Activated naive CD4-positive, alpha-beta T cell treated with anti-CD3 and anti-CD28 coated beads for 36 hours (primary cell): ENCODE results near the gene SHROOM3. TPM values are rescaled to one million over a fixed set of nuclear protein-coding genes. Genes with fewer than 3 reads are reported as not detected.

Experiments used
- CTCF ChIA-PET: fragments of 350-600 bp; sonication (Branson Sonifier 250); formaldehyde crosslinking; loops from one replicate; lab custom pipeline; 2021; ENCODE audit warnings: antibody characterized with exemption; lab: Charles Lee
- DNase-seq: peaks from one replicate; pipeline ENCODE4 v3.0.0-alpha.2; 2020
- H3K27ac Mint-ChIP-seq: one replicate; pipeline ENCODE4 v1.8.0; 2021; ENCODE audit warnings: mild to moderate bottlenecking, mixed read lengths
- H3K27me3 Mint-ChIP-seq: one replicate; pipeline ENCODE4 v1.8.0; 2021; ENCODE audit warnings: low read depth, mixed read lengths
- H3K36me3 Mint-ChIP-seq: one replicate; pipeline ENCODE4 v1.8.0; 2021; ENCODE audit warnings: low read depth, mixed read lengths
- H3K4me1 Mint-ChIP-seq: one replicate; pipeline ENCODE4 v1.8.0; 2021; ENCODE audit warnings: low read depth, mixed read lengths
- H3K4me3 Mint-ChIP-seq: one replicate; pipeline ENCODE4 v1.8.0; 2021; ENCODE audit warnings: mild to moderate bottlenecking, moderate library complexity, mixed read lengths
- H3K9me3 Mint-ChIP-seq: one replicate; pipeline ENCODE4 v1.8.0; 2021; ENCODE audit warnings: mixed read lengths
- intact Hi-C: fragments of 100-400 bp; cut with micrococcal nuclease; formaldehyde crosslinking; loops from one replicate; pipeline ENCODE4 v1.15.1; 2023
- total RNA-seq, 2 experiments: library from RNA; stranded (reverse); gene quantifications; one replicate each; pipeline ENCODE4 v1.2.3, GENCODE V29; 2021

The SHROOM3 gene
- total RNA-seq, 2 experiments from 2014 or later, result 0.12 to 0.21 TPM

DNA sequence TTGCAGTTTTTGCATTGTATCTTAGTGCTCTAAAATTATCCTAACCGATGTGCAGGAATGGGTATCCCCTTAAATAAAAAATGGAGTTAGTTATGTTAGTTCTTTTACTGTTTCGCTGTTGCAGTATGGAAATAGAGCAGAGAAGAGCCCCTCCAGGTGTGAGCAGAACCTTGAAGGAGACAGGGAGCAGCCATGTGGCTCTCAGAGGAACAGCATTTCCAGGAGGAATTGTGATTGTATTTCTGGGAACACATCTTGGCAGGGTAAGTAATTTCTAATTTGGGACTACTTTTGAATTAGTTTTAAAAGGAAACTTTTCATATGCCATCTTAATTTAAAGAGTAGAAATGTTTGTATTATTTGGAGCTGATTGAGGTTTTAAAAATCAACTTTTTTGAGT, 8.8 kb upstream of the SHROOM3 start:
- Mint-ChIP-seq H3K9me3 (no peaks in the 10 kb centered on the region), H3K27me3 (peaks cover 11% of the 10 kb centered on the region), H3K4me3 (no peak overlapping the region), H3K27ac (no peak overlapping the region), H3K36me3 (no peaks in the 10 kb centered on the region), H3K4me1 (peaks cover 3% of the 10 kb centered on the region)
- intact Hi-C loops, result no loop called here
- DNase-seq, result no peak
- CTCF ChIA-PET, result interaction anchor here (0.6 kb wide), 1 partner anchor 78 kb away, joined by 3 read pairs; no protein-coding TSS in a partner anchor

DNA sequence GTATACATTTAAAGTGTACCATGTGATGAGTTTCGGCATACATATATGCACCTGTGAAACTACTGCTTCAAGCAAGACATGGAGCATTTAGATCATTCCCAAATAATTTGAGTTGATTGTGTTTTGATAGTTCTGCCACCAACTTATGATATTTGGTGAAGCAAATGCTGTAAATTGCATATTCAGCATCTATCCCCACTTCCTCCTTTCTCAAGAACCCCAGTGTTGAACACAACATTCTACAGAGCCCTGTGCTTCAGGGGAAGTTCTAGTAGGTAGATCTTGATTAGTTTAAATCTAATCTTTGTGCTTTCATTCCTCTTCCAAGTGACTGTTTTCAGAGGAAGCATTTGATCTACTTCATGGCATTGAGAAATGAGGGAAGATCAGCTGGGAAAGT, 5.4 kb upstream of the SHROOM3 start:
- no peaks in the 10 kb centered on the region for H3K36me3 Mint-ChIP-seq
- no peak overlapping the region for H3K4me3 Mint-ChIP-seq
- no peaks in the 10 kb centered on the region for H3K4me1 Mint-ChIP-seq
- H3K9me3 Mint-ChIP-seq, result no peaks in the 10 kb centered on the region
- intact Hi-C loops, result loop anchor here (2.0 kb wide), 3 partner anchors 249 to 615 kb away; no protein-coding TSS in a partner anchor
- CTCF ChIA-PET, result interaction anchor here (0.8 to 6.4 kb wide), 4 partner anchors 9 to 150 kb away, joined by 3 to 74 read pairs (median 4); no protein-coding TSS in a partner anchor
- no peak for DNase-seq
- H3K27ac Mint-ChIP-seq, result no peak overlapping the region
- H3K27me3 Mint-ChIP-seq, result peaks cover 5% of the 10 kb centered on the region

DNA sequence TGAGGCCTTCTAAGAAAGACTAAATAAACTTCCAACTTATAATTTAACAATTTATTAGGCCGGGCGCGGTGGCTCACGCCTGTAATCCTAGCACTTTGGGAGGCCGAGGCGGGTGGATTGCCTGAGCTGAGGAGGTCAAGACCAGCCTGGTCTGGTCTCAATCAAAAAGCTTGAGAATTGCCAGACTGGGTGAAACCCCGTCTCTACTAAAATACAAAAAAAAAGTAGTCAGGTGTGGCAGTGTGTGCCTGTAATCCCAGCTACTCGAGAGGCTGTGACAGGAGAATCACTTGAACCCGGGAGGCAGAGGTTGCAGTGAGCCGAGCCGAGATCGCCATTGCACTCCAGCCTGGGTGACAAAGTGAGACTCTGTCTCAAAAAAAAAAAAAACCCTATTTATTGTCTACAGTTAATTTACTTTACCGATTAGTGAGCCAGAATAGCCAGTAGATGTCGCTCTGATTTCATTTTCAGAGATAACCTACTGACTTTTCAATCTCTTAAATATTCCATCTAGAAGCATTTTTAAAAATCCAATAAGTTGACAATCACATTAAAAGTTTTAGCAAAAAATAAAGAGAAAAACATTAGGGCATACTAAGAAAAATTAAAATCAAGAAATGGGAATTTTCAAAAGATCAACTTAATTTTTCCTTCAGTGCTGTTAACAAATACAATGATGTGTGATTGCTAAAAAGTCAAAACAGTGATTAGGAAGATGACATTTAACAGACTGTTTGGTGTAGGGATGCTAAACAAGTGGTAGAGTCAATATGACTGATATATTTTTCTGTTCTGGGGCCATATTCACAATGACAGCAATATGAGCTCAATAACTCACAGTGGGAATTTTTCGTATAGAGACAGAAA, 4.3 kb upstream of the SHROOM3 start:
- no peaks in the 10 kb centered on the region for H3K9me3 Mint-ChIP-seq
- no peak overlapping the region for H3K4me3 Mint-ChIP-seq
- peaks cover 4% of the 10 kb centered on the region for H3K4me1 Mint-ChIP-seq
- no peaks in the 10 kb centered on the region for H3K36me3 Mint-ChIP-seq
- intact Hi-C loops, result loop anchor here (1.0 to 2.0 kb wide), 5 partner anchors 75 to 773 kb away; no protein-coding TSS in a partner anchor
- DNase-seq, result no peak
- CTCF ChIA-PET, result interaction anchor here (0.6 to 6.4 kb wide), 21 partner anchors 9 to 773 kb away, joined by 3 to 74 read pairs (median 4); partner anchors contain the start of genes CCDC158 and STBD1
- peaks cover 12% of the 10 kb centered on the region for H3K27me3 Mint-ChIP-seq
- no peak overlapping the region for H3K27ac Mint-ChIP-seq

DNA sequence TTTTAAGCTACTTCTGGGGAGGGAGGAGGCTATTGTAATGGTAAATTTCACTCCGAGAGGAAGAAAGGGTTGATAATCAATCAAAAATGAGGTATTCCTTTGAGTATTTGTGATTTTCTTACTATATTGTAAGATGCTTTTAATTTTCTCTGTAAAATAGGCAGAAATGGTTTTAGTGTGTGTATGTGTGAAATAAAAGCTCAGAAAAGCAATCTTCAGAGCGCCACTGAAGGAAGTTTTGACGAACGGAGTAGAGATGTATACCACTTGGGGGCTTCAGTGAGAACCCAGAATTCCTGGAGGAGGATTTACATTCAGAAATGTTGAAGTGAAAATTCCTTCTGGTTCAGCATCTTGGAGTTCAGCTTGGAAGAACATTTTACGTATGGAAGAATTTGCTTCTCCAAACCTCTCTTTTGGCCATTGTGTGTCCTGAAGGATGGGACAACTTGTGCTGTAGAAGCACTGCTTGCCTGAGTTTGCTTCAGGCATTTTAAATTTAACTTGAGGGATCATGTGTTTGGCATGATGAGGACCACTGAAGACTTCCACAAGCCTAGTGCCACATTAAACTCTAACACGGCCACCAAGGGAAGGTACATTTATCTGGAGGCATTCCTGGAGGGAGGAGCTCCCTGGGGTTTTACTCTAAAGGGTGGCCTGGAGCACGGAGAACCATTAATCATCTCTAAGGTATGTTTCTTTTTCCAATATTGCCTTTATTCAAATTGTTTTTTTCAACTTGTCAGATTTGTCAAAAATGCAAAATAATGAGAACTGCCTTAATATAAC, 695 bp downstream of the SHROOM3 start:
- Mint-ChIP-seq H3K27me3 (peaks cover 33% of the 10 kb centered on the region), H3K4me3 (no peak overlapping the region), H3K4me1 (peaks cover 4% of the 10 kb centered on the region), H3K9me3 (peaks cover 1% of the 10 kb centered on the region), H3K27ac (no peak overlapping the region), H3K36me3 (no peaks in the 10 kb centered on the region)
- intact Hi-C loops, result no loop called here
- no peak for DNase-seq
- CTCF ChIA-PET, result interaction anchor here (0.6 to 1.2 kb wide), 3 partner anchors 17 to 830 kb away, joined by 3 to 4 read pairs (median 3); no protein-coding TSS in a partner anchor

DNA sequence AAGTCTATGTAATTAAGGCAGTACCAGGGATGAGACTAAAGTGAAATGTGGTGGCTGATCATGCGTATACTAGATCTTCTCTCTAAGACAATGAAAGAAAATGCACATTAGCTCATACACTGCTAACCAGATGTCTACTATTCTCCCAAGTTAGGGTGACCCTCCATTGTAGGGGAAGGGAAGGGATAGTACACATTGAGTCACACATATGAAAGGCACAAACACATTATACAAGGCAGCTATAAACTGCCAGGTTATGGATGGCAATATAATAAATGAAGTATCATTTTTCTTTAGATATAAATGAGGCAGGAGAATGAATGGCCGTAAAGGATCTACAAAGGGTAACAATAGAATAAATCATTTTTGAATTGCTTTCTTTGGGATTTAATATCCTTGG, 4.5 kb downstream of the SHROOM3 start:
- Mint-ChIP-seq H3K36me3 (no peaks in the 10 kb centered on the region), H3K4me1 (peaks cover 4% of the 10 kb centered on the region), H3K27me3 (peaks cover 37% of the 10 kb centered on the region), H3K4me3 (no peak overlapping the region), H3K27ac (no peak overlapping the region), H3K9me3 (peaks cover 1% of the 10 kb centered on the region)
- CTCF ChIA-PET, result interaction anchor here (1.2 kb wide), 1 partner anchor 10 kb away, joined by 3 read pairs; no protein-coding TSS in a partner anchor
- intact Hi-C loops, result no loop called here
- no peak for DNase-seq

DNA sequence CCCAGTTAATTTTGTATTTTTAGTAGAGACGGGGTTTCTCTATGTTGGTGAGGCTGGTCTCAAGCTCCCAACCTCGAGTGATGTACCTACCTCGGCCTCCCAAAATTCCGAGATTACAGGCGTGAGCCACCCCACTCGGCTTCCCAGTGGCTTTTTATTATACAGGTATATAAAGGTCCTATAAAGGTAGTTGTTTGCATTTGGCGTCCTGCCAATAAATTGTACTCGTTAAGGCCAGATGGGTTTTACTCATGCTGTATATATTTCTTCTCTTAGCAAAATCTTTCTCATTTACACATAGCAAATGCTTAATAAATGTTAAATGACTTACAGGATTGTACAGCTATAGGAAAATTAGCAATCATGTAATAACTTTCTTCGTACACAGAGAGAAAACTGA, 6.9 kb downstream of the SHROOM3 start:
- H3K4me1 Mint-ChIP-seq, result no peaks in the 10 kb centered on the region
- CTCF ChIA-PET, result interaction anchor here (2.2 kb wide), 1 partner anchor 11 kb away, joined by 12 read pairs; no protein-coding TSS in a partner anchor
- H3K4me3 Mint-ChIP-seq, result no peak overlapping the region
- H3K36me3 Mint-ChIP-seq, result no peaks in the 10 kb centered on the region
- peaks cover 24% of the 10 kb centered on the region for H3K27me3 Mint-ChIP-seq
- DNase-seq, result no peak
- peaks cover 1% of the 10 kb centered on the region for H3K9me3 Mint-ChIP-seq
- H3K27ac Mint-ChIP-seq, result no peak overlapping the region
- intact Hi-C loops, result no loop called here

DNA sequence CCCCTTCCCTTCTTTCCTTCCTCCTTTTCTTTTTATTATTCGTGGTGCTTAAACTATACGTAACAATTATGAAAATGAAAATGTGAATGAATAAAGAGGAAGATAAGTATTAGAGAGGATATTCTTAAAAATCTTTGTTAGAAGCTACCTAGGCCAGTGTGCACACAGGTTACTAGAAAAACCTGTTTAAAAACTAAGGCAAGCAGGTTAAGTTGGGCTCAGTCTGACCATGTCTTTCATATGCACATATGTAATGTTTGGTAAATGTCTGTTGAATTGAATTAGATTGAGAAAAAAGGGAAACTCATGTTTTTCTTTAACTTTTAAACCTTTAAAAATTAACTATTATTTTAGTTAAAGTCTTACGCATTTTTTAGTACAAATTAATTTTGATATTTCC, 7.8 kb downstream of the SHROOM3 start:
- H3K36me3 Mint-ChIP-seq, result no peaks in the 10 kb centered on the region
- H3K27me3 Mint-ChIP-seq, result peaks cover 18% of the 10 kb centered on the region
- H3K27ac Mint-ChIP-seq, result no peak overlapping the region
- CTCF ChIA-PET, result interaction anchor here (1.6 kb wide), 1 partner anchor 12 kb away, joined by 5 read pairs; no protein-coding TSS in a partner anchor
- no peak for DNase-seq
- H3K9me3 Mint-ChIP-seq, result peaks cover 1% of the 10 kb centered on the region
- H3K4me3 Mint-ChIP-seq, result no peak overlapping the region
- intact Hi-C loops, result no loop called here
- no peaks in the 10 kb centered on the region for H3K4me1 Mint-ChIP-seq

DNA sequence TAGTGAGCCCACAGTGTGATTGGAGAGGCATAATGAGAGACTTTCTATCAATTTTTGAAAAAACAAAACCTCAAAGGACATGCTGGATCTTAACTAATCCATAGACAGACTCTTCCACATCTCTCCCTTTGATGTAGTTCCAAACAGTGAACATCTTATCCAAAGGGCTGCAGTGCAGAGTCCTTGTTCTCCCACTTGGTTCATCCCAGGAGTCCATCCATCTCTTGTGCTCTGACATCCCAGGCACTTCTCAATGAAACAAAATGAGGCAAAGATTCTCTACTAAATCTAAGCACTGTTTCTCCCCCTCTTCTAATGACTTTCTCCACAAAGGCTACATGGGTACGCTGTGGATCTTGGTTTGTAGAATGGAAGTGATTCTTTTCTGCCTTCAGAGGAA, 8.3 kb downstream of the SHROOM3 start:
- intact Hi-C loops, result no loop called here
- DNase-seq, result no peak
- Mint-ChIP-seq H3K4me1 (no peaks in the 10 kb centered on the region), H3K9me3 (peaks cover 1% of the 10 kb centered on the region), H3K27ac (no peak overlapping the region), H3K36me3 (no peaks in the 10 kb centered on the region), H3K27me3 (peaks cover 17% of the 10 kb centered on the region), H3K4me3 (no peak overlapping the region)
- CTCF ChIA-PET, result interaction anchor here (0.6 to 1.6 kb wide), 2 partner anchors 12 to 13 kb away, joined by 3 to 5 read pairs; no protein-coding TSS in a partner anchor

DNA sequence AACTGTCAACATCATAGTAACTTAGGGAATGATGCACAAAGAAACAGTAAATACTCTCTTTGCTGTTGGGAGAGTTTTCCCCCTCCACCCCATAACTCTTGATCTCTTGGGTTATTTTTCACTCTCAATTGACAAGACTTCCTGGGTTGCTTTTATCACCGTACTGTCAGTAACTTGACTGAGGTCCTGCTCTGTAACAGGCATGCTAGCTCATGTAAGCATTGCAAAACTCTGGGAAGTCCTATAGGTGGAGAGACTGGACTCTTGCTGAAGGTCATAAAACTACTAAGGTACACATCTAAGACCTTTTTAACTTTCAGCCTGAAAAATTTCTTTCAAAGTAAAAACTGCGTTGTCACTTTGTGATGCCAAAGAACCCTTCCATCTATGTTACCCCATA, 10.9 kb downstream of the SHROOM3 start:
- peaks cover 3% of the 10 kb centered on the region for H3K27me3 Mint-ChIP-seq
- CTCF ChIA-PET, result no interaction called here
- H3K4me3 Mint-ChIP-seq, result no peak overlapping the region
- H3K9me3 Mint-ChIP-seq, result no peaks in the 10 kb centered on the region
- no peak for DNase-seq
- H3K27ac Mint-ChIP-seq, result no peak overlapping the region
- intact Hi-C loops, result no loop called here
- H3K4me1 Mint-ChIP-seq, result no peaks in the 10 kb centered on the region
- no peaks in the 10 kb centered on the region for H3K36me3 Mint-ChIP-seq

DNA sequence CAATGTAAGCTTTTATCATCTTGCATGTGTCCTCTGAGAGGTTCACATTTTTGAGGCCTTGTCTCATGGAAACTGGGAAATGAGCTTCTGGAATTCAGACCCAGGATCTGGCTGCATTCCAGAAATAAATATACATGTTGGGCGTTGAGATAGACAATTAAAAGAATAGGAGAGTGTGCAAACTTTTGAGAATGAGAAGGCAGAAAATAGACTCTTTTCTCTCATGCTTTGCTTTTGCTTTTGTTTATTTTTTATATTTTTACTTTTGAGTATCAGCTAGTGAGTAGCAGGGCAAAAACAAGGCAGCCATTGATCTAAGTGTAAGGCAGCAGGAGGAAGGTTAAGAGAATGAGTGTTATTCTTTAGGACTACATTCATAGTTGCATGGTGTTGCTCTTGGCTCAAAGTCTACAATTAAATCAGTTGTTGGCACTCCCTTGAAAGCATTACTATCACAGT, 12.4 kb downstream of the SHROOM3 start:
- CTCF ChIA-PET, result interaction anchor here (3.5 kb wide), 1 partner anchor 16 kb away, joined by 10 read pairs; no protein-coding TSS in a partner anchor
- Mint-ChIP-seq H3K36me3 (no peaks in the 10 kb centered on the region), H3K27me3 (peaks cover 4% of the 10 kb centered on the region), H3K4me1 (no peaks in the 10 kb centered on the region), H3K27ac (no peak overlapping the region), H3K4me3 (no peak overlapping the region), H3K9me3 (no peaks in the 10 kb centered on the region)
- intact Hi-C loops, result no loop called here
- no peak for DNase-seq

DNA sequence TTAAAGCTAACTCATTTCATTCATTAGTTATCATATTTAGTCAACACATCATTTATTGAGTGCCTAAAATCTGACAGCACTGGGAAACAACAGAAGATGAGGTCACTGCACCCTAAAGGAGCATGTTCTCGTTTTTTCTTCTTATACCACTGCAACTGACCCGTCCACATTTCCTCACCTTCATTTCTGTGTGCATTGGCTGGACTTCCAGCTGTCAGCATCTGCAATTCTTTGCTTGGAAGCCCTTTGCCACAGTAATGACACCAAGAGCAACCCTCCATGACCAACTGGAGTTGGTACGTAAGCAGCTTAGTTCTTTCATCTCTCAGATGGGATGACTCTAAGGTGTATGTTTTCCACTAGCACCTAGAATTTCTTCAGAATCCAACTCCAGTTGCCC, 13.2 kb downstream of the SHROOM3 start:
- Mint-ChIP-seq H3K4me1 (no peaks in the 10 kb centered on the region), H3K27ac (no peak overlapping the region), H3K9me3 (no peaks in the 10 kb centered on the region), H3K36me3 (no peaks in the 10 kb centered on the region), H3K4me3 (no peak overlapping the region), H3K27me3 (peaks cover 5% of the 10 kb centered on the region)
- CTCF ChIA-PET, result interaction anchor here (3.5 kb wide), 1 partner anchor 17 kb away, joined by 10 read pairs; no protein-coding TSS in a partner anchor
- intact Hi-C loops, result no loop called here
- no peak for DNase-seq

DNA sequence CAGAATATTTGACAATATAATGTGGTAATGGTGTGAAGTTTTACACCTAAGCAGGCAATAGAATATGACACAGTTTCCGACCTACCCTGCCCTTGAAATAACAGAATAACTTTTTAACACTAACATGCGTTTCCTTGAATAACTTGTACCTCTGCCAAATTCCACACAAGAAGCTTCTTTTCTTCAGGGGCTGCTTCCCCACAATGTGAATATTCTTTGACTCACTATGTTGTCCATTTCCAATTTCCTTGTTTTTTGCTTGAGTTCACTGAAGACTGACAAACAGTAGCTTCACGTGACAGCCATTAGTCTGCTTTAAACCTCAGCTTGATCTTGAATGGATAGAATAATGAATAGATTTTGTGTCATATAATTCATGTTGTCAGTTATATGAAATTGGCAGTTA, 14.3 kb downstream of the SHROOM3 start:
- H3K4me3 Mint-ChIP-seq, result no peak overlapping the region
- no peak for DNase-seq
- H3K9me3 Mint-ChIP-seq, result no peaks in the 10 kb centered on the region
- intact Hi-C loops, result no loop called here
- H3K27me3 Mint-ChIP-seq, result peaks cover 9% of the 10 kb centered on the region
- H3K27ac Mint-ChIP-seq, result no peak overlapping the region
- no peaks in the 10 kb centered on the region for H3K36me3 Mint-ChIP-seq
- H3K4me1 Mint-ChIP-seq, result no peaks in the 10 kb centered on the region
- CTCF ChIA-PET, result interaction anchor here (2.1 to 3.5 kb wide), 2 partner anchors 18 to 56 kb away, joined by 5 to 10 read pairs; no protein-coding TSS in a partner anchor
